ENCODE results near the gene TBC1D14.

The TBC1D14 gene

GRCh38 chr4:7027284-7027683 is 117.7 kb downstream of the TBC1D14 start (continued):
- TF ChIP-seq ZC3H10 (CRISPR knock-in tag; IDR thresholded peaks at IDR 0.05) (no peak), CSDC2 (CRISPR knock-in tag; IDR thresholded peaks at IDR 0.05) (no peak), TOX (CRISPR knock-in tag; IDR thresholded peaks at IDR 0.05; ENCODE audit: borderline replicate concordance) (no peak)

- ATAC-seq = no peak
- TF ChIP-seq GLIS3 (CRISPR knock-in tag; IDR thresholded peaks at IDR 0.05) = no peak
- TF ChIP-seq CSDC2 (CRISPR knock-in tag; IDR thresholded peaks at IDR 0.05) = no peak
- TF ChIP-seq TSHZ2 (CRISPR knock-in tag; IDR thresholded peaks at IDR 0.05) = no peak
- no peak for TF ChIP-seq ZFP30 (CRISPR knock-in tag; IDR thresholded peaks at IDR 0.05)
- no peak for TF ChIP-seq PATZ1 (CRISPR knock-in tag; IDR thresholded peaks at IDR 0.05; ENCODE audit: borderline replicate concordance)
- TF ChIP-seq OSR1 (CRISPR knock-in tag; IDR thresholded peaks at IDR 0.05) = no peak
These were observed 118.3 kb downstream of the TBC1D14 start for GRCh38 chr4:7027913-7028312.

GRCh38 chr4:7029212-7029611 is 119.6 kb downstream of the TBC1D14 start:
- no peak for ATAC-seq
- TF ChIP-seq ZC3H10 (CRISPR knock-in tag; IDR thresholded peaks at IDR 0.05) (no peak), TSHZ2 (CRISPR knock-in tag; IDR thresholded peaks at IDR 0.05) (no peak), CSDC2 (CRISPR knock-in tag; IDR thresholded peaks at IDR 0.05) (no peak), CSRNP3 (CRISPR knock-in tag; IDR thresholded peaks at IDR 0.05) (no peak), SNAI2 (CRISPR knock-in tag; IDR thresholded peaks at IDR 0.05) (no peak), TCF4 (CRISPR knock-in tag; IDR thresholded peaks at IDR 0.05; ENCODE audit: borderline replicate concordance) (no peak), PPARA (CRISPR knock-in tag; IDR thresholded peaks at IDR 0.05; ENCODE audit: borderline replicate concordance) (no peak), POU6F1 (CRISPR knock-in tag; IDR thresholded peaks at IDR 0.05; ENCODE audit: borderline replicate concordance, low read depth) (no peak), ZNF565 (CRISPR knock-in tag; conservative IDR thresholded peaks at IDR 0.05; ENCODE audit: low read depth) (no peak)

- ATAC-seq = no peak
- TF ChIP-seq TCF4 (CRISPR knock-in tag; IDR thresholded peaks at IDR 0.05; ENCODE audit: borderline replicate concordance) (no peak), ZFP30 (CRISPR knock-in tag; IDR thresholded peaks at IDR 0.05) (no peak), ZNF565 (CRISPR knock-in tag; conservative IDR thresholded peaks at IDR 0.05; ENCODE audit: low read depth) (no peak), OSR1 (CRISPR knock-in tag; IDR thresholded peaks at IDR 0.05) (no peak), BACH2 (CRISPR knock-in tag; IDR thresholded peaks at IDR 0.05; ENCODE audit: borderline replicate concordance) (no peak), TOX (CRISPR knock-in tag; IDR thresholded peaks at IDR 0.05; ENCODE audit: borderline replicate concordance) (no peak), ZNF70 (CRISPR knock-in tag; IDR thresholded peaks at IDR 0.05) (no peak), RARB (CRISPR knock-in tag; IDR thresholded peaks at IDR 0.05) (no peak), PPARA (CRISPR knock-in tag; IDR thresholded peaks at IDR 0.05; ENCODE audit: borderline replicate concordance) (no peak), ARNTL (CRISPR knock-in tag; IDR thresholded peaks at IDR 0.05; ENCODE audit: borderline replicate concordance, low read depth) (no peak), ZC3H10 (CRISPR knock-in tag; IDR thresholded peaks at IDR 0.05) (no peak), CSDC2 (CRISPR knock-in tag; IDR thresholded peaks at IDR 0.05) (no peak), ESRRG (CRISPR knock-in tag; IDR thresholded peaks at IDR 0.05) (no peak), ZFP3 (CRISPR knock-in tag; IDR thresholded peaks at IDR 0.05) (no peak), CREB5 (CRISPR knock-in tag; IDR thresholded peaks at IDR 0.05; ENCODE audit: low read depth) (no peak), POU6F1 (CRISPR knock-in tag; IDR thresholded peaks at IDR 0.05; ENCODE audit: borderline replicate concordance, low read depth) (no peak)
These were observed 120.3 kb downstream of the TBC1D14 start for GRCh38 chr4:7029921-7030320.
